HG03280 (cell line): Measurements from ENCODE around the gene PEX13.
A peak's percentile ranks its signal among the peaks of the same experiment; 100 is the strongest.
"Not testable (repeated sequence)": the region's sequence is repeated elsewhere in the genome, so short reads cannot be mapped to it uniquely, and the experiment has no call there.

Source experiments
- ATAC-seq: cut with Tn5 transposase; IDR thresholded peaks from one replicate; pipeline ENCODE4 v1.9.1; 2021; ENCODE audit warnings: mild to moderate bottlenecking, moderate library complexity; ENCODE audit not compliant: unreplicated experiment

PEX13 gene

DNA sequence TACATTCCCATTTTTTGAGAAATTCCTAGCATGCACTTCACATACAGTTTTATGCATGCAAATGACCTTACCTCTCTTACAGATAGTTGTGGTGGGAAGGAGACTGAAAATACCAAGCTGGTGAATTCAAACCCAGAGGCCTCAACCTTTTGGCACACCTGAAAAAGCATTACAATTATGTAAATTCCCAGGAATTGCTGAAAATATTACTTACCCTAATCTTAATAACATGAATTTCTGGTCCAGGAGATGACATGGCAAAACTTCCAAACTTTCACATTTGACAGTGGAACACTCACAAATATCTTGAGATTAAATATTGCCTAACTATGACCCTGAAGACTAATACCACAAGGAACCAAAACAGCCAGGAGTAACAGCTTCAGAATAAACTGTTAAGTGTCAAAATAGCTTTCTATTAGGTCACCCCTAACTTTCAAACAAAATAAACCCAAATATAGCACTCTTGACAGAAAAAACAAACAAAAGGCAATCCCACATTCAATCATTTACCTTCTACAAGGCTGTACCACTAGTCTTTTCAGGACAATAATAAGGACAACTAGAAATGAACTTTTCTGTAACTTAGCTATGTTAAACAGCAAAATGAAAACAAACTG, 10.9 kb upstream of the PEX13 start:
- ATAC-seq, result no peak

DNA sequence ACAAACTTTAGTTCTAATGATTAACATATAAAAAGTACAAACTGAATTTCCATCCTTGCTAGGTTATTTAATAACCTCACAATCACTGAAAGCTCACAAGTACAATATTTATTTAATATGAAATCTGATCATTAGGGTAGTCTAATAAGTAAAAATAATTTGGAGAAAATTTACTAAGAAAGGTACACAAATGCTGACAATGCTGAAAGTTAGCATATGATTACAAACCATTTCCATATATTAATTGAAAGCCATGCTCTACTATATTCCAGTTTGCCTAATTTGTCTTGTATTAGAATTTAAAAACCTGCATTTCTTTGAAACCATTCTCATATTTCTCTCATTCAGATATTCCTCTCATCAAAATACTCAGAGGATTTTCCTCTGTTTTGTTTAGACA, 8.2 kb upstream of the PEX13 start:
- ATAC-seq, result no peak

DNA sequence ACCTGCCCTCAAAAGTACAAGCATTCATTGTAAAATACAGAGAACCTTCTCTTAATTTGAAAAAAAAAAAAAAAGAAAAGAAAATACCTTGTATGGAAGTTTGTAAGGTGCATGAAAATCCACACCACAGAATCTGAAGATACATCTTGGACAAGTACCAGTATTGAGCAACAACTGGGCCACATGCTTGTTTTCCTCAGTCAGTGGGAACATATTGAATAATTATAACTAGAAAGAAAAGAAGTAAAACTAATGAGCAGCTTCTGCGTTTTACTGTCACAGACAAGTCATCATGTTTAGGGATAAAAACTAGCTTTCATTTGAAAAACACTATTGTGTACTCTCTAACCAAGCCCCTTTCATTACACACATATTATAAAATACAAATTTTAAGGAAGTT, 5.8 kb upstream of the PEX13 start:
- ATAC-seq, result no peak

DNA sequence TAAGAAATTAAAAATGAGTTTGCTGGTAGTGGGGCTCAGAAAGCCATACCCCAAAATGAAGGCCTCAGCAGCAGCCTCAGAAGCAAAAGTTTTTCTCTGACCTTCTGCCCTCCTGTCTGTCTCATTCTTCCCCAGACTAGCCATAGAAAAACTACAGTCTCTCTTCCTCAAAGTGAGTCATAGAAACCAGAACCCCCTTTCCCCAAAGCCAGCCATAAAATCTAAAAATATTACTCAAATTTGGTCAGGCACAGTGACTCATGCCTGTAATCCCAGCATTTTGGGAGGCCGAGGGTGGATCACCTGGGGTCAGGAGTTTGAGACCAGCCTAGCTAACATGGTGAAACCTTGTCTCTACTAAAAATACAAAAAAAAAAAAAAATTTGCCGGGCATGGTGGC, 5.2 kb upstream of the PEX13 start:
- not testable (repeated sequence) for ATAC-seq

DNA sequence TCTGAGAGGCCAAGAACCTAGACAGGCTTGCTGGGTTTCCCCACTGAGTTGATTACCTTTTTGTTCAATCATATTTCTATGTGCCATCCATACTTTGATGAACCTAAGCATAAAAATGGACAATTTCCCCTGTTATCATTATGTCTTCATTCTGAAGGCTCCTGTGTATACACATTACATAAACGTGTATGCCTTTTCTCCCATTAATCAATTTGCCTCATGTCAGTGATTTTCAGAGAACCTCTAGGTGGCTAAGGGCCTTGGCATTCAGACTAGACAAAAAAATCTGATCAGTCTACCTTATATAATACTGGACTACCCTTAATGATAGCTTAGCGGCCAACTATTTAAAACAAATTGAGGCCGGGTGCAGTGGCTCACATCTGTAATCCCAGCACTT, 4.1 kb upstream of the PEX13 start:
- no peak for ATAC-seq

DNA sequence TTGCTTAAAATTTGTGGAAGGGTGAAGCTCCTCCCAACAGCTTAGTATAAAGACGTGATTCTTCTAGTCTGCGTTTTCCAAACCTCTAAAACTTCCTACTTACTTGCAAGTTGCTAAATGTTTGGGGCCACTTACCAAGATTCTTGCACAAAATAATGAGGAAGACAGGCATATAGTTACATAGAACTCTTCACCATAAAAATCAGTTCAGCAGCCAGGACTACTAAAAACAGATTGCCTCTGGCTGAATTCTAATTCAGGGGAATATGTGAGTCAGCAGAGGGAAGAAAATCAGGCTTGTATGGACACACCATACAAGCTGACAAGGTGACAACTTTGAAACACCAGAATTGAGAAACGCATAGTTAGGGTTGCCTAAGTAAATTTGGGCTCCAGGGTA, 2.8 kb upstream of the PEX13 start:
- no peak for ATAC-seq

DNA sequence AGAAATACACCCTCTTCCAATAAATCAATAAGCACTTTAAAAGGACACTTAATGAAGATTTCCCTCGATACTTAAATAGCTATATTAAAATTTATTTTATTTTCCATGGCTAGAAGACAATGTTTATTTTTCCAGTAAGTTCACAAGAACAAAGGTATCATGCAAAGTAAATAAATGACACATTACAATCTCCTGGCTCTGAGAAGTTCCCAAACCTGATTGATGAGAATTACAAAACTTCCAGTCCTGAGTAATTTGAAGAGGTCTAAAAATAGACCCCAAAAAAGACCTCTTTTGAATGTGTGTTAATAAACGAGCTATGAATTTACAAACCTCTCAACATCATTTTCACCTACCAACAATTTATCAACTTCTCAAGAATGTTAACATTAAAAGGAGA, 1.5 kb upstream of the PEX13 start:
- no peak for ATAC-seq

DNA sequence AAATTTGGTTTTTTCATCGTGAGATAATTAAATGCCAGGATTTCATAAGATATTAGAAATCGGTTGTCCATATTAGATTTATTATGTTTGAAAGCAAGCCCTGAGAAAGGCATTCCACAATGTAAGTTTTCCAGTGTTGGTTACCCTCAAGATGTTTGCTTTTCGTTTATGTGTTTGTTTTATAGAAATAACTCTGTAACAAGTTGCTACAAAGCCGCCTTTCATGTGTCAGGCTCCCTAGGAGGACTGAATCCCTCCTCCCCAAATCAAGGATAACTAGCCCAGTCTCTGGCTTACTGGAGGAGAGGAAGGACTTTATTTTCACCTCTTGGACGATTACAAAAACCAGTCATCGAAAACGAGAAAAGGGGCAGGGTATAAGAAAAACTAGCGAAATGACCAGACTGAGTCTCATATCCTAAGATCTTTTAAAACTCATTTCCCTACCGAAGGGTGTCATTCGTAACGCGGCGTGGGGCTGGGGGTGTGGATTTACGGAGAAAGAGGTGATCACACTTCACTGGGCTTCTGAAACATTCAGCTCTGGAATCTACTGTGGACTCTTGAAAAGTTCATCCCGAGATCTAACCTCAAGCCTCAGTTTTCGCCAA, 1.0 kb upstream of the PEX13 start:
- ATAC-seq, result peak; percentile 21

DNA sequence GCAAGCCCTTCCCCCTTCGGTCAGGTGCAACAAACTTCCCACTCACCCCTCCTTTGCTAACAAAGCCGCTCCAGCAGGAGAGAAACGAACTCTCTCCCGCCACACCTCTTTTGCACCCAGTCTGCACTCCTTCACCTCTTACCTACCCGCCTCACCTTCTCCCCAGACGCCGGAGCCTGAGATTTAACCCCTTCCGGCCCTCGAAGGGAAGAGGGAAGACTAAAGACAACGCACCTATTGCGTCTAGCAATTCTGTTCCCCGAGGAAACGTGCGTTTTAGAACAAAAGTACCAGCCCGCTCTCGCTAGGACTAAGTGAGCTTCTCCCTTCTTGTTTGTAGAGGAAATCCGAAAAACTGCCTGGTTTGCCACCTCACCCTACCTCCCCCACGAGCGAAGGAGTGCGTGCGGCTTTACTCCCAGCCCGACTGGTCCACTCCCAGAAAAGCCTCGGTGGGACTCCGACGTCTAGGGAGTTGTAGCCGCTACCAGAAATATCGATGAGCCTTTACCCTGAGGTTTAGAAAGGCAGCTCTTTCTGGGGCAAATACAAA, 441 bp upstream of the PEX13 start:
- peak; percentile 67 for ATAC-seq

DNA sequence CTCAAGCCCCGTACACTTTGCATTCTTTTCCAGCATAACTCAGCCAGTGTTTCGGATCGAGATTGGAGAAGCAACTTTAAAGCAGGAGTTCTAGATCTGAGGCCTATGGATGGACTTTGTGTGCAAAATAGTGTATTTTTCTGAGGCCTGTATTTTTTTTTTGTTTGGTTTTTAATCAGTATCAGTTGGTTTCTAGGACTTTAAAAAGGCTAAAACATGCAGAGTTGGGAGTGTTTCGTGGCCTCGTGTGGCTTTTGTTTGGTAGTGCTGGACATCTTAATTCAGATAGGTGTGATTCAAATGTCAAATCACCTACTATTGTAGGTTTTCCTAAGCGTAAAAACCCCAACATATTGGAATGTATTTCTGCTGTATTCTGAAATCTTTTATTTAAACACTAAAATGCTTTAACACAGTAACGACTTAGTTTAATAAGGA, 817 bp downstream of the PEX13 start:
- ATAC-seq, result no peak

DNA sequence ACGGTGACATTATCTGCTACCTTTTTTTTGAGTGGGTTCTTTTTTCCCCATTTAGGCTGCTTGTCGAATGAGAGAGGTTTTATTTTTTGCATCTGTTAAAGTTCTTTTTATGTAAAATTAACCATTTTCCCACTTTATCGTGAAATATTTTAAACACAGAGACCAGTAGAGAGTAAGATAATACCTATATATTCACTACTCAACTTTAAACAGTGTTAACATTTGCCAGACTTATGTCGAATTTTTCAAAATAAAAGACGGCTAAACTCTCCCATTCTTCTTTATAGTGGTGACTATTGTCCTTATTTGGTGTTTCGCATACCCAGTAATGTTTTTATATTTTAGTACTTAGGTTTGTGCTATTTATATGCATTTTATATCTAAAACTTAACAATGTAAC, 1.3 kb downstream of the PEX13 start:
- no peak for ATAC-seq

DNA sequence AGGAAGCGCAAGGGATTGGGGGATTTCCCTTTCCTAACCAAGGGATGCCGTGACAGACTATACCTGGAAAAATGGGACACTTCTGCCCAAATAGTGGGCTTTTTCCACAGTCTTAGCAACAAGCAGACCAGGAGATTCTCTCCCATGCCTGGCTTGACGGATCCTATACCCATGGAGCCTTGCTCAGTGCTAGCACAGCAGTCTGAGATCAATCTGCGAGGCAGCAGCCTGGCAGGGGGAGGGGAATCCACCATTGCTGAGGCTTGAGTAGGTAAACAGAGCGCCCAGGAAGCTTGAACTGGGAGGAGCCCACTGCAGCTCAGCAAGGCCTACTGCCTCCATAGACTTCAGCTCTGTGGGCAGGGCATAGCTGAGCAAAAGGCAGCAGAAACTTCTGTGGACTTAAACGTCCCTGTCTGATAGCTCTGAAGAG, 3.7 kb downstream of the PEX13 start:
- ATAC-seq, result no peak

DNA sequence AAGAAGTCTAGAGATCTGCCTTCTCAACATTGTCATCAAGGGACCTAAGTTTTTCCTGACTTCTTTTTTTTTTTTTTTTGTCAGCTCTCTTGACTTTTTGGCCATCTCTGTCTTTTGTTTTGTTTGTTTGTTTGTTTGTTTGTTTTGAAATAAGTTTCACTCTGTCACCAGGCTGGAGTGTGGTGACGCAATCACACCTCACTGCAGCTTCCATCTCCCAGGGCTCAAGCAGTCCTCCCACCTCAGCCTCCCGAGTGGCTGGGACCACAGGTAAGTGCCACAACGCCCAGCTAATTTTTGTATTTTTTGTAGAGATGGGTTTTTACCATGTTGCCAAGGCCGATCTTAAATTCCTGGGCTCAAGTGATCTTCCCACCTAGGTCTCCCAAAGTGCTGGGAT, 6.2 kb downstream of the PEX13 start:
- ATAC-seq, result no peak

DNA sequence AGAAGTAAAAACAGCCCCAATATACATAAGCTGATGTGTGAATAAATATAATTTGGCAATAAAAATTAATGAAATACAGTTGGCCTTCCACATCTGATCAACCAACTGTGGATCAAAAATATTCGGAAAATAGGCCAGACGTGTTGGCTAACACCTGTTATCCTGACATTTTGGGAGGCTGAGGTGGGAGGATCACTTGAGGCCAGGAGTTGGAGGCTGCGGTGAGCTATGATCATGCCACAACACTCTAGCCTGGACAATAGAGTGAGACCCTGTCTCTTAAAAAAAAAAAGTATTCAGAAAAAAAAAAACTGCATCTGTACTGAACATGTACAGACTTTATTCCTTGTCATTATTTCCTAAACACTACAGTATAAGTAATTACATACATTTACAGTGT, 12.0 kb downstream of the PEX13 start:
- ATAC-seq, result no peak

DNA sequence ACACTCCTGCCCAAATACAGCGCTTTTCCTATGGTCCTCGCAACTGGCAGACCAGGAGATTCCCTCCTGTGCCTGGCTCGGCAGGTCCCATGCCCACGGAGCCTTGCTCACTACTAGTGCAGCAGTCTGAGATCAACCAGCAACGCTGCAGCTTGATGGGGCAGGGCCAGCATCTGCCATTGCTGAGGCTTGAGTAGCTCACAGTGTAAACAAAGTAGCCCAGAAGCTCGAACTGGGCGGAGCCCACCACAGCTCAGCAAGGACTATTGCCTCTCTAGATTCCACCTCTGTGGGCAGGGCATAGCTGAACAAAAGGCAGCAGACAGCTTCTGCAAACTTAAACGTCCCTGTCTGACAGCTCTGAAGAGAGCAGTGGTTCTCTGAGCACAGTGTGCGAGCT, 17.1 kb downstream of the PEX13 start:
- not testable (repeated sequence) for ATAC-seq

DNA sequence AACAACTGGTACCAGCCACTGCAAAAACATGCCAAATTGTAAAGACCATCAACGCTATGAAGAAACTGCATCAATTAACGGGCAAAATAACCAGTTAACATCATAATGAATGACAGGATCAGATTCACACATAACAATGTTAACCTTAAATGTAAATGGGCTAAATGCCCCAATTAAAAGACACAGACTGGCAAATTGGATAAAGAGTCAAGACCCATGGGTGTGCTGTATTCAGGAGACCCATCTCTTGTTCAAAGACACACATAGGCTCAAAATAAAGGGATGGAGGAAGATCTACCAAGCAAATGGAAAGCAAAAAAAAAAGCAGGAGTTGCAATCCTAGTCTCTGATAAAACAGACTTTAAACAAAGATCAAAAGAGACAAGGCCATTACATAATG, 19.1 kb downstream of the PEX13 start:
- not testable (repeated sequence) for ATAC-seq

DNA sequence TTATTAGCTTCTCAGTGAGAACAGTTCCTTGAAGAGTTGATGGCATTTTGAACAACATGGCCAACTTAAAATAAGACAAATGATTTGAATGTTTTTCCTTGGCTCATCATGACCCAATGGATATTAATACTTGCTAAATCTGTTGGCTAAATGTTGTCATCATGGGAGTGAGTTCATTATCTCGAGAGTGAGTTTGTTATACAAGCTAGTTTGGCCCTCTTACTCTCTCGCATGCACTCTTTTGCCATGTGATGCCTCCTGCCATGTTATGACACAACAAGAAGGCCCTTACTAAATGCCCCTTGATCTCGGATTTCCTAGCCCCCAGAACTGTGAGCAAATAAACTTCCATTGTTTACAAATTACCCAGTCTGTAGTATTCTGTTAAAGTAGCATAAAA, 25.3 kb downstream of the PEX13 start:
- ATAC-seq, result no peak

DNA sequence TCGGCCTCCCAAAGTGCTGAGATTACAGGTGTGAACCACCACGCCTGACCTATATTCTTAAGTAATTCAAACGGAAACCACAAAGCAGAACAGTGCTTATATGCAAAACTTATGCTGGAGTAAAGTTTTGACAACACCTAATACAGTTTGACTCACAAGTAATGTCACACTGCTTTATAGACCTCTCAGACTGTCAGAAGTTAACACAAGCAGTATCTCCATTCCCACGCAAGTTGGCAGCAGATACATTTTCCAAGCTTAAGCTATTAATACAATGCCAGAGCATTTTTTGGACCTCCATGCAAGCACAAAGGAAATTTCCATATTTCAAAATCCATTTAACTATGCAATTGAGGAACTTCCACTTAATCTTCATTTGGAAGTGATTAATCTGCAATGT, 27.1 kb downstream of the PEX13 start:
- ATAC-seq, result no peak

DNA sequence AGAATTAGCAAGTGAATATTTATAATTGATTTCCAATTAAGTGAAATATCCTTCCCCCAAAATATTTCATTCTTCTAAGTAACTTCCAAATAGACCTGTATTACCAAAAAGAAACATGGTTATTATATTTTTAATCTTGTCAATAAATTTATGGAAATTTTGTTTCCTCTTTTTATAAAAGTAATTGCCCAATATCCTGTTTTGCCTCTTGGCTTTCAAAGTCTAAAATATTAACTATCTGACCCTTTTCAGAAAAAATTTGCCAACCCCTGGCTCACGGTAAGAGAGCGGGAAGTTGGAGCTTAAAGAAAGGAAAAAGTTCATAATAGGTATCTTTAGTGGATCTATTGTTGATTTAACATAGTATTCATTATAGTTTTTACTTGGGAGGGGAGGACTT, 27.7 kb downstream of the PEX13 start:
- ATAC-seq, result no peak

DNA sequence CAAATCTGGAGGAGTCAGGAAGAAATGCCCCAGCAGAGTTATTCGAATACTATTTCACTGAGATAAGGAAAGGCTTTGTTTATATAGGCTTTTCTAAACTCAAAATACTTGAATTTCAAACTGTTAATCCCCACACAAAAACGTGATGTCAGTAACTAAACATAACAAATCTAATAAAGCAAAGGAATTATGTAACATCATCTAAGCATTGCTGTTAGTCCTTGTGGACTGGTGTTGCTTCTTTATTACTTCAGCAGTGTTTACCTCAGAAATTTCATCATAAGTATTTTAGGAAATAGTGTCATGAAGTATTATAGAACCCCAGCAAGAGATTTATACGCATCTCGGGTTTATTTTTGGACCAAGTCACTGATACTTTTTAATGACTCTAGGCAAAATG, 28.5 kb downstream of the PEX13 start:
- no peak for ATAC-seq

DNA sequence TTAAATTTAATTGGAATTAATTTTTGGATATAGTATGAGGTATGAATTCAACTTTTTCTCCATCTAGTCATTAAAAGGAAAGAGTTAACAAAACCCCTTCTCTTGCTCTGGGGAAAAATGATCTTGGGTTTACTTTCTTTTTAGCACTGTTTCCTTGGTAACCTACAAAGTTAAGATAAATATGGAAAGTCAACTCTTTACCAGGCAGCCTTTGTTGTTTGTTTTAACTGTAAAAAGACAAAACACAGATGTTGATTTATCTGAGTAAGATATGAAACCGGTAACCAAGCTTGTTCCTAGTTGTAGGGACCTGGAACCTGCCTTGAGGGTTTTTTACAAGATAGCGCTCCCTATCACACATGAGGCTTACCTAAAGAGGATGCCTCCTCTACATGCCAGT, 38.0 kb downstream of the PEX13 start:
- ATAC-seq, result no peak

DNA sequence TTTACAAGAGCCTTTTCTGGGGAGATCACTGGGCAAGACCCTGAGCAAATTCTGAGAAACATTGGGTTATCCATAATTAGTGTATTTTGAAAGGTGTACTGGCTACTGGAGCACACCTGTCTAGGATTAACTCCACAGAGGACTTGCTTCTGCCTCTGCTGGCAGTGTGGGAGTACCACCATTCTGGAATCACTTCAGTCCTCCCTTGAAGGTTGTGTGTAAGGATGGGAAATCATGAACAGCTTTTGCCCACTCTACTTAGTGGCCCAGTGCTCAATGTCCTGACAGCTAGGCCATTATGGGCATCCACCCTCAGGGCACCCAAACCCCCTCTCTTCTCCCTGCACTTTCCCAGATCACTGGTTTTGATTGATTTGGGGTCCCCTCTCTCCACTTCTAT, 40.0 kb downstream of the PEX13 start:
- ATAC-seq, result no peak

DNA sequence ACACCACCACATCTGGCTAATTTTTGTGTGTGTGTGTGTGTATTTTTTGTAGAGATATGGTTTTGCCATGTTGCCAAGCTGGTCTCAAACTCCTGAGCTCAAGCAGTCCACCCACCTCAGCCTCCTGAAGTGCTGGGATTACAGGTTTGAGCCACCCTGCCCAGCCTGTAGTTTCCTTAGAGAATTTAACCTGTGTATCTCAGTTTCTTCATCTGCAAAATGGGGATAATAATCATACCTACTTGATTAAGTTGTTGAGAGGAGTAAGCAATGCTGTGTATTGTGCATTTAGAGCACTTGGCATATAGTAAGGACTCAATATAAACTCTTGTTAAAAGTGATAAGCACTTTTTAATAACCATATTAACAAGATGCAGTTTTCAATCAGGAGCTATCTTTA, 41.9 kb downstream of the PEX13 start:
- no peak for ATAC-seq
